Right lobe of liver (tissue), 4 donors: ENCODE data around the gene OR10A2.

Experiments used
- POLR2A ChIP-seq: fragments of 450-650 bp; IDR thresholded peaks from one replicate; pipeline ENCODE4 v1.6.1; 2017; ENCODE audit warnings: antibody characterized with exemption, mild to moderate bottlenecking
- TF ChIP-seq, protein P1 (sequence below), 4 donors: fragments of 200-600 bp in 3 of 4; fragments of 450-650 bp in 1 of 4; IDR thresholded peaks; one replicate each; pipeline versions ENCODE4 v1.5.1 to v1.8.0; 2016 to 2022; ENCODE audit warnings: antibody characterized with exemption in 4 of 4, mild to moderate bottlenecking in 2 of 4
- donor health status: DM: no; HTN: no; CAD: no.
- donor health status: DM: no; HTN: no; CAD: no.
- donor health status: DM: no; HTN: yes; CAD: no.

GRCh38 chr11:6824136-6824823 lies 38.6 kb upstream of the OR10A2 start:
- TF ChIP-seq, protein P1, sequence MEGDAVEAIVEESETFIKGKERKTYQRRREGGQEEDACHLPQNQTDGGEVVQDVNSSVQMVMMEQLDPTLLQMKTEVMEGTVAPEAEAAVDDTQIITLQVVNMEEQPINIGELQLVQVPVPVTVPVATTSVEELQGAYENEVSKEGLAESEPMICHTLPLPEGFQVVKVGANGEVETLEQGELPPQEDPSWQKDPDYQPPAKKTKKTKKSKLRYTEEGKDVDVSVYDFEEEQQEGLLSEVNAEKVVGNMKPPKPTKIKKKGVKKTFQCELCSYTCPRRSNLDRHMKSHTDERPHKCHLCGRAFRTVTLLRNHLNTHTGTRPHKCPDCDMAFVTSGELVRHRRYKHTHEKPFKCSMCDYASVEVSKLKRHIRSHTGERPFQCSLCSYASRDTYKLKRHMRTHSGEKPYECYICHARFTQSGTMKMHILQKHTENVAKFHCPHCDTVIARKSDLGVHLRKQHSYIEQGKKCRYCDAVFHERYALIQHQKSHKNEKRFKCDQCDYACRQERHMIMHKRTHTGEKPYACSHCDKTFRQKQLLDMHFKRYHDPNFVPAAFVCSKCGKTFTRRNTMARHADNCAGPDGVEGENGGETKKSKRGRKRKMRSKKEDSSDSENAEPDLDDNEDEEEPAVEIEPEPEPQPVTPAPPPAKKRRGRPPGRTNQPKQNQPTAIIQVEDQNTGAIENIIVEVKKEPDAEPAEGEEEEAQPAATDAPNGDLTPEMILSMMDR (IDR thresholded peaks at IDR 0.05), result no peak
- no peak for TF ChIP-seq POLR2A
